NT2/D1 (cell line): ENCODE data around the gene GSAP.

ENCODE experiments used
- SUZ12 ChIP-seq: IDR thresholded peaks from 2 replicates; pipeline ENCODE4 v1.6.1; 2011; ENCODE audit not compliant: insufficient read length, insufficient read depth; ENCODE audit errors: extremely low read depth
- ZNF274 ChIP-seq: IDR thresholded peaks from 2 replicates; pipeline ENCODE4 v1.6.1; 2011; ENCODE audit warnings: mild to moderate bottlenecking, low read depth, low read length

- TF ChIP-seq SUZ12: no peak
- TF ChIP-seq ZNF274: no peak
Measured at GRCh38 chr7:77450054-77450453, 33.9 kb upstream of the GSAP start.
